CD14-positive monocyte (primary cell): ENCODE measurements around the gene STPG1. TPM values are rescaled to one million over a fixed set of nuclear protein-coding genes. Genes with fewer than 3 reads are reported as not detected.
A peak's percentile ranks its signal among the peaks of the same experiment; 100 is the strongest.

ENCODE experiments used
- DNase-seq, 3 donors: peaks; one replicate each; pipeline ENCODE4 v3.0.0-alpha.2; 2011 to 2022
- H2AFZ ChIP-seq: 2 replicates; pipeline ENCODE4 v1.6.0; 2012; ENCODE audit warnings: mild to moderate bottlenecking, low read depth, low read length, inconsistent platforms; ENCODE audit not compliant: insufficient read depth, poor library complexity, severe bottlenecking
- H3K27ac ChIP-seq, 2 donors: 1 replicate in 1 of 2; 2 replicates in 1 of 2; pipeline ENCODE4 v1.5.1; 2012 to 2013; ENCODE audit warnings: low read length in 2 of 2, control low read depth in 1 of 2, inconsistent platforms in 1 of 2, low read depth in 1 of 2, mild to moderate bottlenecking in 1 of 2
- H3K27me3 ChIP-seq, 2 donors: one replicate each; pipeline versions ENCODE4 v1.6.0 to v1.6.1; 2011 to 2013; ENCODE audit warnings: low read length in 2 of 2; ENCODE audit not compliant: control insufficient read depth in 2 of 2, insufficient read depth in 2 of 2
- H3K36me3 ChIP-seq, 2 donors: replicated peaks in 1 of 2; 1 replicate in 1 of 2; 2 replicates in 1 of 2; pipeline versions ENCODE4 v1.5.1 to v1.6.1; 2012 to 2013; ENCODE audit warnings: low read length in 2 of 2, control low read depth in 1 of 2, inconsistent platforms in 1 of 2, mild to moderate bottlenecking in 1 of 2; ENCODE audit not compliant: insufficient read depth in 2 of 2, control insufficient read depth in 1 of 2
- H3K4me1 ChIP-seq, 2 donors: 1 replicate in 1 of 2; 2 replicates in 1 of 2; pipeline versions ENCODE4 v1.5.1 to v1.6.1; 2012 to 2013; ENCODE audit warnings: low read length in 2 of 2, control low read depth in 1 of 2, inconsistent platforms in 1 of 2, mild to moderate bottlenecking in 1 of 2, moderate library complexity in 1 of 2; ENCODE audit not compliant: insufficient read depth in 2 of 2, control insufficient read depth in 1 of 2
- H3K4me2 ChIP-seq: replicated peaks from 2 replicates; pipeline ENCODE3; 2012; ENCODE audit warnings: low read length, moderate library complexity, mild to moderate bottlenecking; ENCODE audit not compliant: poor library complexity, severe bottlenecking; ENCODE audit errors: extremely low read depth
- H3K4me3 ChIP-seq, 3 experiments: fragments of 200-600 bp in 1 of 3; sonication (generic) in 1 of 3; replicated peaks in 1 of 3; 1 replicate in 2 of 3; 2 replicates in 1 of 3; pipeline ENCODE4 v1.5.1; 2011 to 2013; ENCODE audit warnings: low read length in 3 of 3, mild to moderate bottlenecking in 3 of 3, control low read depth in 2 of 3, low read depth in 2 of 3, inconsistent platforms in 1 of 3, moderate library complexity in 1 of 3
- H3K79me2 ChIP-seq: 2 replicates; pipeline ENCODE4 v1.6.0; 2012; ENCODE audit warnings: mild to moderate bottlenecking, control low read depth, inconsistent platforms, low read length, moderate library complexity; ENCODE audit not compliant: insufficient read depth
- H3K9ac ChIP-seq: 2 replicates; pipeline ENCODE4 v1.6.0; 2017; ENCODE audit warnings: low read length, mild to moderate bottlenecking; ENCODE audit not compliant: insufficient read depth, poor library complexity, severe bottlenecking
- H3K9me3 ChIP-seq, 2 donors: replicated peaks in 1 of 2; 1 replicate in 1 of 2; 2 replicates in 1 of 2; pipeline versions ENCODE4 v1.5.1 to v1.6.1; 2012 to 2013; ENCODE audit warnings: low read length in 2 of 2, control low read depth in 1 of 2; ENCODE audit not compliant: control insufficient read depth in 1 of 2, insufficient read depth in 1 of 2
- H4K20me1 ChIP-seq: 2 replicates; pipeline ENCODE4 v1.6.0; 2012; ENCODE audit warnings: mild to moderate bottlenecking, low read length, control low read depth, moderate library complexity; ENCODE audit not compliant: insufficient read depth
- H3K27ac Mint-ChIP-seq, 7 donors: one replicate each; pipeline ENCODE4 v1.8.0; 2020; ENCODE audit warnings: mild to moderate bottlenecking in 7 of 7, mixed read lengths in 7 of 7, moderate library complexity in 6 of 7, inconsistent platforms in 2 of 7
- H3K27me3 Mint-ChIP-seq, 3 donors: one replicate each; pipeline ENCODE4 v1.8.0; 2021 to 2022; ENCODE audit warnings: low read depth in 3 of 3, mild to moderate bottlenecking in 3 of 3, mixed read lengths in 3 of 3, moderate library complexity in 3 of 3, inconsistent platforms in 1 of 3
- H3K36me3 Mint-ChIP-seq, 2 donors: one replicate each; pipeline ENCODE4 v1.8.0; 2020; ENCODE audit warnings: mixed read lengths in 2 of 2, inconsistent platforms in 1 of 2, mild to moderate bottlenecking in 1 of 2
- H3K4me1 Mint-ChIP-seq: one replicate; pipeline ENCODE4 v1.8.0; 2020; ENCODE audit warnings: mild to moderate bottlenecking, mixed read lengths
- H3K4me3 Mint-ChIP-seq, 2 donors: one replicate each; pipeline ENCODE4 v1.8.0; 2020; ENCODE audit warnings: mild to moderate bottlenecking in 2 of 2, mixed read lengths in 2 of 2, moderate library complexity in 1 of 2
- H3K9me3 Mint-ChIP-seq, 7 donors: one replicate each; pipeline ENCODE4 v1.8.0; 2020 to 2022; ENCODE audit warnings: mixed read lengths in 7 of 7, mild to moderate bottlenecking in 6 of 7, moderate library complexity in 6 of 7, inconsistent platforms in 2 of 7
- WGBS: methylation state at CpG from one replicate; pipeline ENCODE4 v1.1.5; 2013; ENCODE audit warnings: missing lambda C conversion rate; ENCODE audit not compliant: insufficient coverage; 5-methylcytosine and 5-hydroxymethylcytosine counted together
- intact Hi-C, 2 donors: fragments of 100-400 bp; cut with micrococcal nuclease; formaldehyde crosslinking; loops; one replicate each; pipeline versions ENCODE4 v1.15.0 to v1.15.1; 2023
- polyA plus RNA-seq, 3 donors: library from polyadenylated mRNA; depleted of rRNA in 1 of 3; unstranded in 2 of 3; stranded (reverse) in 1 of 3; fragments of 300-500 nt in 2 of 3; fragments of >200 nt in 1 of 3; fragmentation: Illumina TruSeq in 2 of 3; gene quantifications; 1 replicate in 2 of 3; 2 replicates in 1 of 3; pipeline ENCODE4 v1.2.3, GENCODE V29; 2012 to 2021
- TF ChIP-seq, protein P1 (sequence below): fragments of 200-600 bp; IDR thresholded peaks from one replicate; pipeline ENCODE4 v1.8.0; 2022; ENCODE audit warnings: antibody characterized with exemption, mild to moderate bottlenecking

Gene STPG1
- polyA plus RNA-seq, 3 donors, result 0.57 to 0.85 (median 0.60) TPM

DNA sequence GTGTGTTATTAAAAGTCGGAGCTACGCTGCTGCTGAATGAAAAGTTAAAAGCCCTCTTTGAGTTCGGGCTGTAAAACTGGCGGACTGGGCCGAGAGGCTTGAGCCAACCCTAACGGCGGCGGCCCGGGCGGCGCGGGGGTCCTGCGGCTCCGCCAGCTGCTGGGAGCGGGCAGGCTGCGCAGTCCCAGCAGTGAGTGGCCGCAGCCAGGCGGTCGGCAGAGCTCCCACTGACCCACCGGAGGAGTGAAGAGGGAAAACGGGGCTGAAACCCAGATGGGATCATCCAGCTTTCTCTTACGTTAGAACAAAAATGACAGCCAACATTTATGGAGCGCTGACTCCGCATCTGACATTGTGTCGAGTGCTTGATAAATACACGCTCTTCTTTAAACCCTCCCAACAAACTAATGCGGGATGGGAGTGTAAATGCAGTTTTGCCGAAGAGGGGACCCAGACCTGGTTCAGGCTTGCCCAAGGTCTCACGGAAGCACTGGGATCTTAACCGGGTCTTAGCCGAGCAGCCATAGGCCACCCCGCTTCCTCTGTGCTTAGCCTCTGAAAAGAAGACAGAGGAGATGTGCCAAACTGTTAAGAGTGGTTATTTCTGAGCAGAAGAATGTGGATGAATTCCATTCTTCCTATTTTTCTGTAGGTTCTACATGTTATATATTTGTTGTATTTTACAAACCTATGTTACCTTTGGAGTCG, 91.0 kb downstream of the STPG1 start:
- no peak for DNase-seq
- H3K27ac Mint-ChIP-seq, result peak overlapping the region in 3 of 7 donors; percentile 5 to 51 (median 32)
- no peak overlapping the region for H3K27ac ChIP-seq
- peaks cover 10 to 23% of the 10 kb centered on the region in 2 donors for H3K4me1 ChIP-seq
- TF ChIP-seq, protein P1, sequence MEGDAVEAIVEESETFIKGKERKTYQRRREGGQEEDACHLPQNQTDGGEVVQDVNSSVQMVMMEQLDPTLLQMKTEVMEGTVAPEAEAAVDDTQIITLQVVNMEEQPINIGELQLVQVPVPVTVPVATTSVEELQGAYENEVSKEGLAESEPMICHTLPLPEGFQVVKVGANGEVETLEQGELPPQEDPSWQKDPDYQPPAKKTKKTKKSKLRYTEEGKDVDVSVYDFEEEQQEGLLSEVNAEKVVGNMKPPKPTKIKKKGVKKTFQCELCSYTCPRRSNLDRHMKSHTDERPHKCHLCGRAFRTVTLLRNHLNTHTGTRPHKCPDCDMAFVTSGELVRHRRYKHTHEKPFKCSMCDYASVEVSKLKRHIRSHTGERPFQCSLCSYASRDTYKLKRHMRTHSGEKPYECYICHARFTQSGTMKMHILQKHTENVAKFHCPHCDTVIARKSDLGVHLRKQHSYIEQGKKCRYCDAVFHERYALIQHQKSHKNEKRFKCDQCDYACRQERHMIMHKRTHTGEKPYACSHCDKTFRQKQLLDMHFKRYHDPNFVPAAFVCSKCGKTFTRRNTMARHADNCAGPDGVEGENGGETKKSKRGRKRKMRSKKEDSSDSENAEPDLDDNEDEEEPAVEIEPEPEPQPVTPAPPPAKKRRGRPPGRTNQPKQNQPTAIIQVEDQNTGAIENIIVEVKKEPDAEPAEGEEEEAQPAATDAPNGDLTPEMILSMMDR, result no peak
- peaks cover 4 to 22% of the 10 kb centered on the region in 2 donors for H3K36me3 Mint-ChIP-seq
- H4K20me1 ChIP-seq, result no peaks in the 10 kb centered on the region
- H3K79me2 ChIP-seq, result no peaks in the 10 kb centered on the region
- H3K4me1 Mint-ChIP-seq, result peaks cover 30% of the 10 kb centered on the region
- peaks cover 61 to 91% of the 10 kb centered on the region in 2 donors for H3K27me3 ChIP-seq
- peak overlapping the region; percentile 87 to 99 for H3K4me3 Mint-ChIP-seq
- intact Hi-C loops, result no loop called here
- WGBS, result 3% methylated on average over 24 of the region's 33 CpGs
- peaks cover 65 to 90% (median 78%) of the 10 kb centered on the region in 3 donors for H3K27me3 Mint-ChIP-seq
- H3K4me3 ChIP-seq, result peak overlapping the region; percentile 47 to 80 (median 62)
- peak overlapping the region; percentile 92 for H3K4me2 ChIP-seq
- peak overlapping the region; percentile 97 for H2AFZ ChIP-seq
- peaks cover 0 to 12% (median 4%) of the 10 kb centered on the region in 7 donors for H3K9me3 Mint-ChIP-seq
- peak overlapping the region; percentile 70 for H3K9ac ChIP-seq
- H3K9me3 ChIP-seq, result peaks cover 0 to 10% of the 10 kb centered on the region in 2 donors
- no peaks in the 10 kb centered on the region for H3K36me3 ChIP-seq

DNA sequence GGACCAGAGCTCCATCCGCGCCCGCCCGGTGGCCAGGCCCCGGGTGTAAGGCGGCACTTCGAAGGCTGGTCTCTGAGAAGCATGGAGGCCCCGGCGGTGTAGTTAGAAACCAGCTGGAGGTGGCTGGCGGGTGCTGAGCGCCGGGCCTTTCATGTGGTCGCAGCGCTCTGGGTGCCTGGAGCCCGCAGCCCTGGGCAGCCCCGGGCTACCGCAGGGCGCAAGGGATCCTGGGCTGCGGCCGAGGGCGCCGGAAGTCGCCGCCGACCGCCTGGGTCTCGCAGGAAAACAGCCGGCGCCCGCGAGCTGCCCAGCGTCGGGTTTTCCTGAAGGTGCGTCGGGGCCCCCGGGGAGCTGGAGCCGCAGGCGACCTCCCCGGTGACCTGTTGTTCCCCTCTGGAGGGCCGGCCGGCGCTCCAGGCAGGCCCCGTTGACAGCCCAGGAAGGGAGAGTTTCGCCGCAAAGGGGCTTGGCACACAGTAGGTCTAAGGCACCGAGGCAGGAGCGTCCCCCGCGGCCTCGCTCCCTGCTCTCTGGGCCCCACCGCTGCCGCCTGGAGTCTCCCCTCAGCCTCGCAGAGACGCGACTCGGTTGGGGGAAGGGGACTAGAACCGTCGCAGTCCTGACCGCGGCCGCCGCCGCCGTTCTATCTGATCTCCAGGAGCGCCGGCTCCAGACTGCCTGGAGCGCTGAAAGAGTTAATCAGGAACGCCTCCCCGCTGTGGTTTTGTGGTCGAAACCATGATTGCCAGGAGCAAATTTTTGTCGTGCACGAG, 91.7 kb downstream of the STPG1 start:
- Histone ChIP-seq H3K4me3 (peak overlapping the region; percentile 47 to 80 (median 62)), H3K9ac (peak overlapping the region; percentile 70), H2AFZ (peak overlapping the region; percentile 97), H3K4me2 (peak overlapping the region; percentile 92), H3K27me3 (peaks cover 59 to 90% of the 10 kb centered on the region in 2 donors), H3K36me3 (no peaks in the 10 kb centered on the region), H4K20me1 (no peaks in the 10 kb centered on the region), H3K9me3 (peaks cover 0 to 10% of the 10 kb centered on the region in 2 donors), H3K79me2 (no peaks in the 10 kb centered on the region), H3K27ac (no peak overlapping the region), H3K4me1 (peaks cover 10 to 25% of the 10 kb centered on the region in 2 donors)
- Mint-ChIP-seq H3K4me3 (peak overlapping the region; percentile 87 to 99), H3K9me3 (peaks cover 0 to 12% (median 4%) of the 10 kb centered on the region in 7 donors), H3K36me3 (peaks cover 4 to 22% of the 10 kb centered on the region in 2 donors), H3K4me1 (peaks cover 30% of the 10 kb centered on the region), H3K27me3 (peaks cover 71 to 92% (median 73%) of the 10 kb centered on the region in 3 donors), H3K27ac (peak overlapping the region in 3 of 7 donors; percentile 5 to 51 (median 32))
- intact Hi-C loops, result no loop called here
- peak; percentile 15 to 32 (median 28) for DNase-seq
- TF ChIP-seq, protein P1, result no peak
- WGBS, result 1% methylated on average over 72 of the region's 72 CpGs
